ENCODE results near the gene YWHAG. TPM values are rescaled to one million over a fixed set of nuclear protein-coding genes. Genes with fewer than 3 reads are reported as not detected.

YWHAG gene
- total and polyA plus RNA-seq, 2 experiments from 2014 or later, result 82.2 to 179 TPM

DNA sequence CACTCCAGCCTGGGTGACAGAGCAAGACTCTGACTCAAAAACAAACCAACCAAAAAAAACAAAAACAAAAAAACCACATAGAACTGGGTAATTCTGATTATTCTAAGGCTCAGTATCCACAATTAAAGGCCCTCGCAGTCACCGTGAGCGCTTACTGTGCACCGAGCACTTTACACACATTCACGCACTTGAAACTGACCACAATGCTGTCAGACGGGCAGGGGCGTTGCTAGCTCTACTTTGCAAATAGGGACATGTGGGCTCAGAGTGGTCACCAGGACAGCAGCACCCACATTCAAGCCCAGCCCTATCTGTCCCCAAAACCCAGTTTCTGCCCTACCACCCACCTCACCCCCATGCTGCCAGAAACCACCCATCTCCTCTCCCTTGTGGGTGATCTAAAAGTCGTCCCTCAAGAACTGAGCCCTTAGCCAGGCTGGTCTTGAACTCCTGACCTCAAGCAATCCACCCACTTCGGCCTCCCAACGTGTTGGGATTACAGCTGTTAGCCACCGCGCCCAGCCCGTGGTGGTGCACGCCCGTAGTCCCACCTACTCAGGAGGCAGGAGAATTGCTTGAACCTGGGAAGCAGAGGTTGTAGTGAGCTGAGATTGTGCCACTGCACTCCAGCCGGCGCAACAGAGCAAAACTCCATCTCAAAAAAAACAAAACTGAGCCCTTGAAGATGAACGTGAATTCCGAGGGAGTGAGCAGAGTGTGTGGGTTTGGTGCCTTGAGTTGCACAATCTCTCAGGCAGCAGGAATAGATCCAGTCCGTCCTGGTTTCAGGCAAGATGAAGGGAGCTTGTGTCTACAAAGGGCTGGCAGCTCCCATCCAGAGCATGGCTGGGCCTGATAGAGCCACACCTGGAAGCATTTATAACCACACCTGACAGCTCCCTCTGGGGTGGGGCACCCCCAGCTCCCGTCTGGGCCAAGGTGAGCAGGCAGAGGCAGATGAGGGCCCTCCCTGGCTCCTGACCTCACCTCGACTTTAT lies 61.7 kb downstream of the YWHAG start:
- Mint-ChIP-seq H3K9me3 (peaks cover 1% of the 10 kb centered on the region; the same call in 2 of the 3 replicates), H3K27me3 (ENCODE audit: insufficient read depth, low read depth, poor library complexity) (peaks cover 39% of the 10 kb centered on the region), H3K36me3 (ENCODE audit: low read depth) (no peaks in the 10 kb centered on the region; the same call in 2 of the 3 replicates), H3K4me1 (peaks cover 17% of the 10 kb centered on the region), H3K27ac (no peak overlapping the region), H3K4me3 (no peak overlapping the region)
- H3K4me2 ChIP-seq, result no peak overlapping the region
- no peak overlapping the region for H3K4me3 ChIP-seq
- H3K4me1 ChIP-seq (ENCODE audit: insufficient read depth), result peaks cover 16% of the 10 kb centered on the region
- no peak overlapping the region for H3K27ac ChIP-seq (ENCODE audit: low read depth)
- no peaks in the 10 kb centered on the region for H4K20me1 ChIP-seq (replicated peaks; ENCODE audit: insufficient read depth)
- H3K36me3 ChIP-seq (ENCODE audit: insufficient read depth), result no peaks in the 10 kb centered on the region
- TF ChIP-seq CREB1 (CRISPR knock-in tag; IDR thresholded peaks at IDR 0.05; ENCODE audit: low read depth) (no peak), JUNB (IDR thresholded peaks at IDR 0.05; ENCODE audit: unreplicated experiment) (no peak), POLR2AphosphoS5 (IDR thresholded peaks at IDR 0.05; ENCODE audit: low read depth) (no peak), EZH2phosphoT487 (IDR thresholded peaks at IDR 0.05; ENCODE audit: unreplicated experiment) (no peak), STAT1 (IDR thresholded peaks at IDR 0.05; ENCODE audit: unreplicated experiment) (no peak), NANOG (IDR thresholded peaks at IDR 0.05; ENCODE audit: borderline replicate concordance) (no peak), ZNF114 (CRISPR knock-in tag; IDR thresholded peaks at IDR 0.05) (no peak), EZH2 (IDR thresholded peaks at IDR 0.05; ENCODE audit: low read depth, unreplicated experiment) (no peak), ZNF331 (CRISPR knock-in tag; IDR thresholded peaks at IDR 0.05; ENCODE audit: low read depth) (no peak)
- TF ChIP-seq, protein P1, sequence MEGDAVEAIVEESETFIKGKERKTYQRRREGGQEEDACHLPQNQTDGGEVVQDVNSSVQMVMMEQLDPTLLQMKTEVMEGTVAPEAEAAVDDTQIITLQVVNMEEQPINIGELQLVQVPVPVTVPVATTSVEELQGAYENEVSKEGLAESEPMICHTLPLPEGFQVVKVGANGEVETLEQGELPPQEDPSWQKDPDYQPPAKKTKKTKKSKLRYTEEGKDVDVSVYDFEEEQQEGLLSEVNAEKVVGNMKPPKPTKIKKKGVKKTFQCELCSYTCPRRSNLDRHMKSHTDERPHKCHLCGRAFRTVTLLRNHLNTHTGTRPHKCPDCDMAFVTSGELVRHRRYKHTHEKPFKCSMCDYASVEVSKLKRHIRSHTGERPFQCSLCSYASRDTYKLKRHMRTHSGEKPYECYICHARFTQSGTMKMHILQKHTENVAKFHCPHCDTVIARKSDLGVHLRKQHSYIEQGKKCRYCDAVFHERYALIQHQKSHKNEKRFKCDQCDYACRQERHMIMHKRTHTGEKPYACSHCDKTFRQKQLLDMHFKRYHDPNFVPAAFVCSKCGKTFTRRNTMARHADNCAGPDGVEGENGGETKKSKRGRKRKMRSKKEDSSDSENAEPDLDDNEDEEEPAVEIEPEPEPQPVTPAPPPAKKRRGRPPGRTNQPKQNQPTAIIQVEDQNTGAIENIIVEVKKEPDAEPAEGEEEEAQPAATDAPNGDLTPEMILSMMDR (conservative IDR thresholded peaks at IDR 0.05; ENCODE audit: low read depth in 2 of 2), result no peak
- TF ChIP-seq, protein P2, sequence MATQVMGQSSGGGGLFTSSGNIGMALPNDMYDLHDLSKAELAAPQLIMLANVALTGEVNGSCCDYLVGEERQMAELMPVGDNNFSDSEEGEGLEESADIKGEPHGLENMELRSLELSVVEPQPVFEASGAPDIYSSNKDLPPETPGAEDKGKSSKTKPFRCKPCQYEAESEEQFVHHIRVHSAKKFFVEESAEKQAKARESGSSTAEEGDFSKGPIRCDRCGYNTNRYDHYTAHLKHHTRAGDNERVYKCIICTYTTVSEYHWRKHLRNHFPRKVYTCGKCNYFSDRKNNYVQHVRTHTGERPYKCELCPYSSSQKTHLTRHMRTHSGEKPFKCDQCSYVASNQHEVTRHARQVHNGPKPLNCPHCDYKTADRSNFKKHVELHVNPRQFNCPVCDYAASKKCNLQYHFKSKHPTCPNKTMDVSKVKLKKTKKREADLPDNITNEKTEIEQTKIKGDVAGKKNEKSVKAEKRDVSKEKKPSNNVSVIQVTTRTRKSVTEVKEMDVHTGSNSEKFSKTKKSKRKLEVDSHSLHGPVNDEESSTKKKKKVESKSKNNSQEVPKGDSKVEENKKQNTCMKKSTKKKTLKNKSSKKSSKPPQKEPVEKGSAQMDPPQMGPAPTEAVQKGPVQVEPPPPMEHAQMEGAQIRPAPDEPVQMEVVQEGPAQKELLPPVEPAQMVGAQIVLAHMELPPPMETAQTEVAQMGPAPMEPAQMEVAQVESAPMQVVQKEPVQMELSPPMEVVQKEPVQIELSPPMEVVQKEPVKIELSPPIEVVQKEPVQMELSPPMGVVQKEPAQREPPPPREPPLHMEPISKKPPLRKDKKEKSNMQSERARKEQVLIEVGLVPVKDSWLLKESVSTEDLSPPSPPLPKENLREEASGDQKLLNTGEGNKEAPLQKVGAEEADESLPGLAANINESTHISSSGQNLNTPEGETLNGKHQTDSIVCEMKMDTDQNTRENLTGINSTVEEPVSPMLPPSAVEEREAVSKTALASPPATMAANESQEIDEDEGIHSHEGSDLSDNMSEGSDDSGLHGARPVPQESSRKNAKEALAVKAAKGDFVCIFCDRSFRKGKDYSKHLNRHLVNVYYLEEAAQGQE (IDR thresholded peaks at IDR 0.05; ENCODE audit: unreplicated experiment), result no peak
- TF ChIP-seq, protein P3, sequence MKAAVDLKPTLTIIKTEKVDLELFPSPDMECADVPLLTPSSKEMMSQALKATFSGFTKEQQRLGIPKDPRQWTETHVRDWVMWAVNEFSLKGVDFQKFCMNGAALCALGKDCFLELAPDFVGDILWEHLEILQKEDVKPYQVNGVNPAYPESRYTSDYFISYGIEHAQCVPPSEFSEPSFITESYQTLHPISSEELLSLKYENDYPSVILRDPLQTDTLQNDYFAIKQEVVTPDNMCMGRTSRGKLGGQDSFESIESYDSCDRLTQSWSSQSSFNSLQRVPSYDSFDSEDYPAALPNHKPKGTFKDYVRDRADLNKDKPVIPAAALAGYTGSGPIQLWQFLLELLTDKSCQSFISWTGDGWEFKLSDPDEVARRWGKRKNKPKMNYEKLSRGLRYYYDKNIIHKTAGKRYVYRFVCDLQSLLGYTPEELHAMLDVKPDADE (IDR thresholded peaks at IDR 0.05), result no peak
- TF ChIP-seq, protein P4, sequence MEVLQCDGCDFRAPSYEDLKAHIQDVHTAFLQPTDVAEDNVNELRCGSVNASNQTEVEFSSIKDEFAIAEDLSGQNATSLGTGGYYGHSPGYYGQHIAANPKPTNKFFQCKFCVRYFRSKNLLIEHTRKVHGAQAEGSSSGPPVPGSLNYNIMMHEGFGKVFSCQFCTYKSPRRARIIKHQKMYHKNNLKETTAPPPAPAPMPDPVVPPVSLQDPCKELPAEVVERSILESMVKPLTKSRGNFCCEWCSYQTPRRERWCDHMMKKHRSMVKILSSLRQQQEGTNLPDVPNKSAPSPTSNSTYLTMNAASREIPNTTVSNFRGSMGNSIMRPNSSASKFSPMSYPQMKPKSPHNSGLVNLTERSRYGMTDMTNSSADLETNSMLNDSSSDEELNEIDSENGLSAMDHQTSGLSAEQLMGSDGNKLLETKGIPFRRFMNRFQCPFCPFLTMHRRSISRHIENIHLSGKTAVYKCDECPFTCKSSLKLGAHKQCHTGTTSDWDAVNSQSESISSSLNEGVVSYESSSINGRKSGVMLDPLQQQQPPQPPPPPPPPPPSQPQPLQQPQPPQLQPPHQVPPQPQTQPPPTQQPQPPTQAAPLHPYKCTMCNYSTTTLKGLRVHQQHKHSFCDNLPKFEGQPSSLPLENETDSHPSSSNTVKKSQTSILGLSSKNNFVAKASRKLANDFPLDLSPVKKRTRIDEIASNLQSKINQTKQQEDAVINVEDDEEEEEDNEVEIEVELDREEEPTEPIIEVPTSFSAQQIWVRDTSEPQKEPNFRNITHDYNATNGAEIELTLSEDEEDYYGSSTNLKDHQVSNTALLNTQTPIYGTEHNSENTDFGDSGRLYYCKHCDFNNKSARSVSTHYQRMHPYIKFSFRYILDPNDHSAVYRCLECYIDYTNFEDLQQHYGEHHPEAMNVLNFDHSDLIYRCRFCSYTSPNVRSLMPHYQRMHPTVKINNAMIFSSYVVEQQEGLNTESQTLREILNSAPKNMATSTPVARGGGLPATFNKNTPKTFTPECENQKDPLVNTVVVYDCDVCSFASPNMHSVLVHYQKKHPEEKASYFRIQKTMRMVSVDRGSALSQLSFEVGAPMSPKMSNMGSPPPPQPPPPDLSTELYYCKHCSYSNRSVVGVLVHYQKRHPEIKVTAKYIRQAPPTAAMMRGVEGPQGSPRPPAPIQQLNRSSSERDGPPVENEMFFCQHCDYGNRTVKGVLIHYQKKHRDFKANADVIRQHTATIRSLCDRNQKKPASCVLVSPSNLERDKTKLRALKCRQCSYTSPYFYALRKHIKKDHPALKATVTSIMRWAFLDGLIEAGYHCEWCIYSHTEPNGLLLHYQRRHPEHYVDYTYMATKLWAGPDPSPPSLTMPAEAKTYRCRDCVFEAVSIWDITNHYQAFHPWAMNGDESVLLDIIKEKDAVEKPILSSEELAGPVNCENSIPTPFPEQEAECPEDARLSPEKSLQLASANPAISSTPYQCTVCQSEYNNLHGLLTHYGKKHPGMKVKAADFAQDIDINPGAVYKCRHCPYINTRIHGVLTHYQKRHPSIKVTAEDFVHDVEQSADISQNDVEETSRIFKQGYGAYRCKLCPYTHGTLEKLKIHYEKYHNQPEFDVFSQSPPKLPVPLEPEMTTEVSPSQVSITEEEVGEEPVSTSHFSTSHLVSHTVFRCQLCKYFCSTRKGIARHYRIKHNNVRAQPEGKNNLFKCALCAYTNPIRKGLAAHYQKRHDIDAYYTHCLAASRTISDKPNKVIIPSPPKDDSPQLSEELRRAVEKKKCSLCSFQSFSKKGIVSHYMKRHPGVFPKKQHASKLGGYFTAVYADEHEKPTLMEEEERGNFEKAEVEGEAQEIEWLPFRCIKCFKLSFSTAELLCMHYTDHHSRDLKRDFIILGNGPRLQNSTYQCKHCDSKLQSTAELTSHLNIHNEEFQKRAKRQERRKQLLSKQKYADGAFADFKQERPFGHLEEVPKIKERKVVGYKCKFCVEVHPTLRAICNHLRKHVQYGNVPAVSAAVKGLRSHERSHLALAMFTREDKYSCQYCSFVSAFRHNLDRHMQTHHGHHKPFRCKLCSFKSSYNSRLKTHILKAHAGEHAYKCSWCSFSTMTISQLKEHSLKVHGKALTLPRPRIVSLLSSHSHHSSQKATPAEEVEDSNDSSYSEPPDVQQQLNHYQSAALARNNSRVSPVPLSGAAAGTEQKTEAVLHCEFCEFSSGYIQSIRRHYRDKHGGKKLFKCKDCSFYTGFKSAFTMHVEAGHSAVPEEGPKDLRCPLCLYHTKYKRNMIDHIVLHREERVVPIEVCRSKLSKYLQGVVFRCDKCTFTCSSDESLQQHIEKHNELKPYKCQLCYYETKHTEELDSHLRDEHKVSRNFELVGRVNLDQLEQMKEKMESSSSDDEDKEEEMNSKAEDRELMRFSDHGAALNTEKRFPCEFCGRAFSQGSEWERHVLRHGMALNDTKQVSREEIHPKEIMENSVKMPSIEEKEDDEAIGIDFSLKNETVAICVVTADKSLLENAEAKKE (CRISPR knock-in tag; IDR thresholded peaks at IDR 0.05), result no peak
- no peaks in the 10 kb centered on the region for H3K9me2 ChIP-seq (ENCODE audit: insufficient read depth)
- H3K27me3 ChIP-seq (ENCODE audit: insufficient read depth), result peaks cover 13% of the 10 kb centered on the region
- peaks cover 10% of the 10 kb centered on the region; the same call in 1 of the 2 replicates for H3F3A ChIP-seq (replicated peaks; ENCODE audit: low read depth)
- DNase-seq (ENCODE audit: low spot score) (no peak), ATAC-seq (no peak)
- no peaks in the 10 kb centered on the region for H3K79me2 ChIP-seq (replicated peaks; ENCODE audit: insufficient read depth)
- H2AFZ ChIP-seq, result no peak overlapping the region
